Measurements from ENCODE around the gene ABHD17C.
A peak's percentile ranks its signal among the peaks of the same experiment; 100 is the strongest.

ABHD17C gene

DNA sequence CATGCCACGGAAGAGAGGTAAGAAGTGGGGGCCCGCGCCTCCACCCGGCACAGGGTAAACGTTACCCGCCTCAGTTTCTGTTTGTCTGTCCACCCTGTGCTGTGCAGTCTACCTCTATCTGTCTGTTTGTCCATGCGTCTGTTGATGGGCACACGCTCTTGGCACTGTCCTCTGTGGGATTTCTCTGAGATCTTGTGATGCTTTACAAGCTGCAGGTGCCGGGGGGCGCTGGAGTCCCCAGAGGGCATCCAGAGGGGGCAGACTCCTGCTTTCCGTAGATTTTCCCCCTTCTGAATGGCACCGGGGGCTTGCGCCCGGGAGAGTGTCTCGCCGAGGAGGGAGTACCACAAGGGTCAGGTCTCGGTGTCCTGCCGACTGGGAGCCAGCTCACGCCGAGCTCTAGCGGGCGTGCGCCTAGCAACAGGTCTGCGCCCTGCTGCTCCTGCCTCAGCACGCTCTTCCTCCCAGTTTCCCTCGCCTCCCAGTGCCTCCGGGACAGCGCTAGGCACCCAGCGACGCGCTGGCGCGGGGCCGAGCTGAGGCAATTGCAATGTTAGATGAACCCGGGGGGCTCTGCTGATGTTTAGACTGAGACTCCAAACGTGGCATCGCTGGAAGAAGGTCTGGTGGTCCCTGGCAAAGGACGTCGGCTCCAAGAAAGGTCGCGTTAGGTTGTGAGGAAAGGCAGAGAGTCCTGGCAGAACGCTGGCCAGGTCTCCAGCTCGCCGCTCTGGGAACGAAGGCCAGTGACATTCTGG is 84.7 kb downstream of the ABHD17C start:
- H3K27ac ChIP-seq (ENCODE audit: insufficient read depth, low read length, poor library complexity, severe bottlenecking), result no peak overlapping the region
- H3K4me3 ChIP-seq (ENCODE audit: insufficient read depth, low read depth, low read length, poor library complexity, severe bottlenecking), result peak overlapping the region; percentile 25
- DNase-seq, result no peak
- no peaks in the 10 kb centered on the region for H3K36me3 ChIP-seq (ENCODE audit: control insufficient read depth, insufficient read depth, low read length)
- H3K4me1 ChIP-seq (ENCODE audit: control insufficient read depth, insufficient read depth, low read length, poor library complexity, severe bottlenecking), result peaks cover 7% of the 10 kb centered on the region
- H3K9me3 ChIP-seq (ENCODE audit: control insufficient read depth, low read length), result no peaks in the 10 kb centered on the region
- H3K27me3 ChIP-seq (replicated peaks; ENCODE audit: control insufficient read depth, insufficient read depth, low read length, poor library complexity, severe bottlenecking), result peaks cover 28% of the 10 kb centered on the region

DNA sequence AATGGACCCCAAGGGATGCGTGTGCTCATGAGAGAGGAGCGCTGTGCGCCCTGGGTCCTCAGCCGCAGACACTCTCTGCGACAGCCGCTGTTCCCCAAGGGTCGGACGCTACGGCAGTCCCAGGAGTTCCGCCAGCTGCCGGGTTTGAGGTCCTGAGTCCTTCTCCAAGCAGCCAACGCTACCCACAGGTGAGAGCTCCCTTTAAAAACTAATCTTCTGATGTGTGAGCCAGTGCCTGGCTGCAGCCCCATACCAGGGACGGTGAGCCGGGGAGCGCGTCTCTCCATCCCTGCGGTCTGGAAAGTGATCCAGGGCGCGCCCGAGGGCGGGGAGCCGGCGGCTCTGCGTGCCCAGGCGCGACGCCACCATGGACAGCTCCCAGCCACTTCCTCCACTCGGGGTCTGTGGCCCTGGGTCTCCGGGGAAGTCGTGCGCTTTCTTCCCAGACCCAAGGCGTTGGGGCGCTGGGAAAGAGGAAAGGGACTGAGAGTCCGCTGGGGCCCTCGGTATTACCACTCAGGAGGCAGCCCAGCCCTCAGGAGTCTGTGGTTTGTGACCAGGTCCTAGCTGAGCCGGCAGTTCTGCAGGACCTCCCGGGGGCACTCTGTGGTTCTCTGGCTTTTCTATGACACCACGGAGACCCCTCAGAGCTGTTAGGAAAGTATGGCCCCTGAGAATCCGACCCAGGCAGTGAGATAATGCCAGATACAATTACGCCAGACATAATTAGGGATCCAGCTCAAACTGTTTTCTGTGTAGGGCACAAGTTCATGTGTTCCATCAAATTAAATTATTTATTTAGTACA is 85.5 kb downstream of the ABHD17C start:
- Histone ChIP-seq H3K4me1 (ENCODE audit: control insufficient read depth, insufficient read depth, low read length, poor library complexity, severe bottlenecking) (peaks cover 7% of the 10 kb centered on the region), H3K36me3 (ENCODE audit: control insufficient read depth, insufficient read depth, low read length) (no peaks in the 10 kb centered on the region), H3K4me3 (ENCODE audit: insufficient read depth, low read depth, low read length, poor library complexity, severe bottlenecking) (no peak overlapping the region), H3K27ac (ENCODE audit: insufficient read depth, low read length, poor library complexity, severe bottlenecking) (no peak overlapping the region), H3K9me3 (ENCODE audit: control insufficient read depth, low read length) (no peaks in the 10 kb centered on the region), H3K27me3 (replicated peaks; ENCODE audit: control insufficient read depth, insufficient read depth, low read length, poor library complexity, severe bottlenecking) (peaks cover 28% of the 10 kb centered on the region)
- DNase-seq, result no peak

DNA sequence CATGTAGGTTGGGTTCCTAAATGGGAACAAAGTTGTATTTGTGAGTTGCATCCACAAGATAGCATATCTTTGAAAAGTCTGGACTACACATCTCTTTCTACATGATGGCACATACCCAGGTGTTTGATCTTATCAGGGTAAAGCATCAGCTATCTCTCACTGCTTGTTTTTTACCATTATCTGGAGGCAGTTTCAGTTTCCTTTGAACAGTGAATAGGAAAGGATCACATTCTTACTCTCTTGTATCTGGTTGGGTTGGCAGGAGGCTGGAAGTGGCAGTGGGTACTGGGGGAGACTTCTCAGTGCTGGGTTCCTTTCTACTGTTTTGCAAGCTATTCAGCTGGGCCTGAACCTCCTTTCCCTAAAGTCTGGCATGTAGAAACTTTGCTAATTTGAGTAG is 88.2 kb downstream of the ABHD17C start:
- peaks cover 28% of the 10 kb centered on the region for H3K27me3 ChIP-seq (replicated peaks; ENCODE audit: control insufficient read depth, insufficient read depth, low read length, poor library complexity, severe bottlenecking)
- H3K4me1 ChIP-seq (ENCODE audit: control insufficient read depth, insufficient read depth, low read length, poor library complexity, severe bottlenecking), result peaks cover 7% of the 10 kb centered on the region
- no peak overlapping the region for H3K4me3 ChIP-seq (ENCODE audit: insufficient read depth, low read depth, low read length, poor library complexity, severe bottlenecking)
- no peaks in the 10 kb centered on the region for H3K9me3 ChIP-seq (ENCODE audit: control insufficient read depth, low read length)
- H3K36me3 ChIP-seq (ENCODE audit: control insufficient read depth, insufficient read depth, low read length), result no peaks in the 10 kb centered on the region
- no peak for DNase-seq
- no peak overlapping the region for H3K27ac ChIP-seq (ENCODE audit: insufficient read depth, low read length, poor library complexity, severe bottlenecking)

DNA sequence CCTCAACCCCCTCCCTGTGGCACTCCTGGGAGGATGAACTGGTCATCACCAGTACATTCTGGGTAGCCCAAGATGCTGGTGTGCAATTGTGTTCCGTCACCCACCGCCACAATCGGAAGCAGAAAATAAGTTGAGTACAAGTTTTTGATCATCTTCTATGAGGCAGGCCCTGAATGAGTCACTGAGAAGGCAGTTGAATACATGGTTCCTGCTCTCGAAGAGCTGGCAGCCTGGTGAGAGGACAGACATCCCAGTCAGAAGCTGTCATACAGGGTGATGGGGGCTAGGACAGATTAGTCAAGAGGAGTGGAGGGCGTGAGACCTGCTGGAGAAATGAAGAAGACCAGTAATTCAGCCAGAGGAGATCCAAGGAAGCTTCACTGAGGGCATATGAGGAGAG is 90.2 kb downstream of the ABHD17C start:
- H3K4me1 ChIP-seq (ENCODE audit: control insufficient read depth, insufficient read depth, low read length, poor library complexity, severe bottlenecking), result no peaks in the 10 kb centered on the region
- DNase-seq, result no peak

DNA sequence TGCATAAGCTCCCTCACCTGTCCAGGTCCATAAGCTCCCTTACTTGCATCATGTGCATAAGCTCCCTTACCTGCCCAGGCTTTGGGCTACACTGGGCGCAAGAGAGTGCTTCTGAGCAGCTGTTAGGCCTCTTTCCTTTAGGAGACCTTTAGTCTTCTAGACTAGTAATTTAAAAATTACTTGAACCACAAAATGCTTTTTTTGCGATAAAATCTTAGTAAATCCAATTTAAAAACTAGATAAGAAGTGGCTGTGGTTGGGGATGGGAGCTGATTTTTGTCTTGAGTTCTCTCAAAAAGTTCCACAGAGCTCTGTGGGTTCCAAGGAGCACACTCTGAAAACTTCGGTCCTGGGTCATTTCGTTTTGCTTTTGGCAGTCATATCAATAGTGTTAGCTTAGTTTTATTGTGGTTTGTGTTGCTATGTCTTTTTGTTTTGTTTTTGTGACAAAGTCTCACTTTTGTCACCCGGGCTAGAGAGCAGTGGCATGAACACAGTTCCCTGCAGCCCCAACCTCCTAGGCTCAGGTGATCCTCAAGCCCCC is 90.8 kb downstream of the ABHD17C start:
- Histone ChIP-seq H3K4me1 (ENCODE audit: control insufficient read depth, insufficient read depth, low read length, poor library complexity, severe bottlenecking) (no peaks in the 10 kb centered on the region), H3K27ac (ENCODE audit: insufficient read depth, low read length, poor library complexity, severe bottlenecking) (no peak overlapping the region), H3K27me3 (replicated peaks; ENCODE audit: control insufficient read depth, insufficient read depth, low read length, poor library complexity, severe bottlenecking) (peaks cover 2% of the 10 kb centered on the region), H3K4me3 (ENCODE audit: insufficient read depth, low read depth, low read length, poor library complexity, severe bottlenecking) (no peak overlapping the region), H3K9me3 (ENCODE audit: control insufficient read depth, low read length) (no peaks in the 10 kb centered on the region), H3K36me3 (ENCODE audit: control insufficient read depth, insufficient read depth, low read length) (no peaks in the 10 kb centered on the region)
- DNase-seq, result no peak

More for the DNA sequence above, 90.2 kb downstream of the ABHD17C start:
- Histone ChIP-seq H3K9me3 (ENCODE audit: control insufficient read depth, low read length) (no peaks in the 10 kb centered on the region), H3K27me3 (replicated peaks; ENCODE audit: control insufficient read depth, insufficient read depth, low read length, poor library complexity, severe bottlenecking) (peaks cover 8% of the 10 kb centered on the region), H3K36me3 (ENCODE audit: control insufficient read depth, insufficient read depth, low read length) (no peaks in the 10 kb centered on the region), H3K4me3 (ENCODE audit: insufficient read depth, low read depth, low read length, poor library complexity, severe bottlenecking) (no peak overlapping the region), H3K27ac (ENCODE audit: insufficient read depth, low read length, poor library complexity, severe bottlenecking) (no peak overlapping the region)

DNA sequence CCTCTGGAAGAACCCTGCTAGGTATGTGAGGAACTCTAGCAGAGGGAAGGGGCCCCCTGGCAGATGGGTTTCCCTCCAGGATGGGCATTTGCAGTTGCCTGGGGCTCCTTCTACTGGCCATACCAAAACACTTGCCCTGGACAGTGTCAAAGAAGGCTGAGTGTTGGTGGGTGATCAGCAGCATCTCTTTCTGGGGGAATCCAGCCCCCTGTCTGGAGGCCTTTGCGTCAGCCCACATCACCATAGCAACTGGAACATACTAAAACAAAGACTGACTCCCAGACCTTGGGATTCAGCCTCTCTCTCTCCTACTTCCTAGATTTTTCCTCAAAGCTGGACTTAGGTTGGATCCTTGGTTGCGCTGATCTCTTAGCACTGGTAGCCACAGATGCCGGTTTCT is 92.2 kb downstream of the ABHD17C start:
- Histone ChIP-seq H3K27me3 (replicated peaks; ENCODE audit: control insufficient read depth, insufficient read depth, low read length, poor library complexity, severe bottlenecking) (no peaks in the 10 kb centered on the region), H3K9me3 (ENCODE audit: control insufficient read depth, low read length) (no peaks in the 10 kb centered on the region), H3K36me3 (ENCODE audit: control insufficient read depth, insufficient read depth, low read length) (no peaks in the 10 kb centered on the region), H3K4me3 (ENCODE audit: insufficient read depth, low read depth, low read length, poor library complexity, severe bottlenecking) (no peak overlapping the region), H3K27ac (ENCODE audit: insufficient read depth, low read length, poor library complexity, severe bottlenecking) (no peak overlapping the region), H3K4me1 (ENCODE audit: control insufficient read depth, insufficient read depth, low read length, poor library complexity, severe bottlenecking) (no peaks in the 10 kb centered on the region)
- DNase-seq, result no peak

DNA sequence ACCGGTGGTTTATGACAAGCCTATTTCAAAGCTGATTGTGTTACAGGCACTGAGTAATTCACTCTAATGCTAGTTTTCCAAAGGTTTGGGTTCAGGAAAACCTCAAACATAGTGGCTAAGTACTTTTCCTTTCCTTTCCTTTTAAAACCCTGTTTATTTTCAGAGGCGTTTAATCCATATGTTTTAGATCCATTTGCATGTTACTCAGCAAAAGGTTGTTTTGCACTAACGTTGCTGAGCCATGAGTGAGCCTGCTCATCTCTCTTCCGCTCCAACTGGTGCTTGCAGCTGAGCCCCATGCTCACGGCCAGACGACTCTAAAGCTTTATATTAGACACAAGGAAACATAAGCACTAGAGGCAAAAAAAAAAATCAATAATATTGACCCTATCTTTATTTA is 93.4 kb downstream of the ABHD17C start:
- Histone ChIP-seq H3K9me3 (ENCODE audit: control insufficient read depth, low read length) (no peaks in the 10 kb centered on the region), H3K4me3 (ENCODE audit: insufficient read depth, low read depth, low read length, poor library complexity, severe bottlenecking) (no peak overlapping the region), H3K27ac (ENCODE audit: insufficient read depth, low read length, poor library complexity, severe bottlenecking) (no peak overlapping the region), H3K36me3 (ENCODE audit: control insufficient read depth, insufficient read depth, low read length) (no peaks in the 10 kb centered on the region), H3K27me3 (replicated peaks; ENCODE audit: control insufficient read depth, insufficient read depth, low read length, poor library complexity, severe bottlenecking) (no peaks in the 10 kb centered on the region), H3K4me1 (ENCODE audit: control insufficient read depth, insufficient read depth, low read length, poor library complexity, severe bottlenecking) (no peaks in the 10 kb centered on the region)
- no peak for DNase-seq

DNA sequence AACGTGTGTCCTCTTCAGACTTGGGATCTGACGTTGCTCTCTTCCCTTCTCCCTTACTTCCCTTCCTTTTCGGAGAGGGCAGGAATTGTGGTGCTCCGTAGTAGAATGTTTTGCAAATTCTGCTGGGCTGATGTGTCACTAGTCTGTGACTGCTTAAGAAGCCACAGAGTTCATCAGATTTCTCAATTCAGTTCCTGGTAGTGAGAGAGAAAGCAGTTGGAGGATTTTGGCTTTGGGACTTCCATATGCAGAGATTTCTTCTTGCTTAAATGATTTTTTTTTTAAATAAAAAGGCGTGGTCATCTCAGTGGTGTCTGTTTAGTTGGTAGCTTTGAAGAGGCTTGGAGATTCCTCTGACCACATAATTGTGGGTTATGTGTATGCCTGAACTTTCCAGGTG is 94.2 kb downstream of the ABHD17C start:
- H3K4me3 ChIP-seq (ENCODE audit: insufficient read depth, low read depth, low read length, poor library complexity, severe bottlenecking), result no peak overlapping the region
- no peak overlapping the region for H3K27ac ChIP-seq (ENCODE audit: insufficient read depth, low read length, poor library complexity, severe bottlenecking)
- no peaks in the 10 kb centered on the region for H3K36me3 ChIP-seq (ENCODE audit: control insufficient read depth, insufficient read depth, low read length)
- no peaks in the 10 kb centered on the region for H3K9me3 ChIP-seq (ENCODE audit: control insufficient read depth, low read length)
- DNase-seq, result no peak
- no peaks in the 10 kb centered on the region for H3K27me3 ChIP-seq (replicated peaks; ENCODE audit: control insufficient read depth, insufficient read depth, low read length, poor library complexity, severe bottlenecking)
- H3K4me1 ChIP-seq (ENCODE audit: control insufficient read depth, insufficient read depth, low read length, poor library complexity, severe bottlenecking), result no peaks in the 10 kb centered on the region

DNA sequence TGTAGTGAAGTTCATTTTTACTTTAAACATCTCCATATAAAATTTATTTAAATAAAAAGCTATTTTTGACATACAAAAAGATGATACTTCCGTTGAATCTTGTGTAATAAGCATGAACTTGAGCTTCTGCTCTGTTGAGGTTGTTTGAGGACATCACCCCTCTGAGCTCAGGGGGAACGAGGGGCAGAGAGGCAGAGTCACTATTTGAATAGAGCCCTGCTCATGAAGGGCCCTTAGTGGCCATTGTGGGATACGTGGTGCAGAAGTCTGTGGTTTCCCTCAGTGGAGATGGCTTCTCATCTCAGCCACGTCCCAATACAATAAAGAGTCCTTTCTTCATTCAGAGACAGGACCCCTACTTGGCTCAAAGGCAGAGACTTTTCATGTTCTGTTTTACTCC is 94.7 kb downstream of the ABHD17C start:
- Histone ChIP-seq H3K36me3 (ENCODE audit: control insufficient read depth, insufficient read depth, low read length) (no peaks in the 10 kb centered on the region), H3K9me3 (ENCODE audit: control insufficient read depth, low read length) (no peaks in the 10 kb centered on the region), H3K4me1 (ENCODE audit: control insufficient read depth, insufficient read depth, low read length, poor library complexity, severe bottlenecking) (no peaks in the 10 kb centered on the region), H3K27me3 (replicated peaks; ENCODE audit: control insufficient read depth, insufficient read depth, low read length, poor library complexity, severe bottlenecking) (no peaks in the 10 kb centered on the region), H3K4me3 (ENCODE audit: insufficient read depth, low read depth, low read length, poor library complexity, severe bottlenecking) (no peak overlapping the region), H3K27ac (ENCODE audit: insufficient read depth, low read length, poor library complexity, severe bottlenecking) (no peak overlapping the region)
- no peak for DNase-seq

DNA sequence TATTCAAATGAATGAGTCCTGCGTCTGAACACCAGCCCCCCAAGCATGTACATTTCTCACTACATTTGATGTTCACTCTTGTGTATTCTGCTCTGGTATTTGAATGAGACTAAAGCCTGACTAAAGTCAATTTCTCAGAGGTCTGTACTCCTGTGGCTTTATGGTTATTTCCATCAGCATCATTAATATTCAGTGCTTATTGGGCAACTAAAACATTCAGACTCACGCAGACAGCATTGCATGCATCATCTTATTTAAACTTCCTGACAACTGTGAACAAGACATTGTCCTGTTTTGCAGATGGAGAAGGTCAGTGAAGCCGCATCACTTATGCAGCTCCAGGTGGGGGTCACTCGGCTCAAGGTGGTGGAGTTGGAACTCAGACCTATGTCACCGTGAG is 95.1 kb downstream of the ABHD17C start:
- DNase-seq, result no peak
- no peaks in the 10 kb centered on the region for H3K27me3 ChIP-seq (replicated peaks; ENCODE audit: control insufficient read depth, insufficient read depth, low read length, poor library complexity, severe bottlenecking)

More for the DNA sequence above, 95.1 kb downstream of the ABHD17C start:
- H3K9me3 ChIP-seq (ENCODE audit: control insufficient read depth, low read length), result no peaks in the 10 kb centered on the region
- no peaks in the 10 kb centered on the region for H3K36me3 ChIP-seq (ENCODE audit: control insufficient read depth, insufficient read depth, low read length)
- no peaks in the 10 kb centered on the region for H3K4me1 ChIP-seq (ENCODE audit: control insufficient read depth, insufficient read depth, low read length, poor library complexity, severe bottlenecking)
- no peak overlapping the region for H3K27ac ChIP-seq (ENCODE audit: insufficient read depth, low read length, poor library complexity, severe bottlenecking)
- no peak overlapping the region for H3K4me3 ChIP-seq (ENCODE audit: insufficient read depth, low read depth, low read length, poor library complexity, severe bottlenecking)
